ENCODE results near the gene MYO1H.

MYO1H gene

GRCh38 chr12:109477963-109478315 is 130.2 kb downstream of the MYO1H start:
- no peaks in the 10 kb centered on the region for H3K27me3 ChIP-seq (ENCODE audit: insufficient read depth, poor library complexity, severe bottlenecking)
- peak overlapping the region; percentile 99 for H3K27ac ChIP-seq (replicated peaks)
- TF ChIP-seq CTCF (IDR thresholded peaks at IDR 0.05; ENCODE audit: insufficient read depth, low read length), result no peak
- TF ChIP-seq REST (IDR thresholded peaks at IDR 0.05; ENCODE audit: insufficient replicate concordance, low read depth), result no peak
- no peak for TF ChIP-seq POLR2AphosphoS5 (IDR thresholded peaks at IDR 0.05; ENCODE audit: low read depth)
- TF ChIP-seq SPI1 (IDR thresholded peaks at IDR 0.05; ENCODE audit: borderline replicate concordance, low read depth), result no peak
- TF ChIP-seq GABPA (IDR thresholded peaks at IDR 0.05; ENCODE audit: low read depth), result no peak
- DNase-seq (ENCODE audit: low read depth in 1 of 2, low spot score in 1 of 2), result no peak
- H3K4me3 ChIP-seq (replicated peaks; ENCODE audit: insufficient read depth, low read length), result peak overlapping the region; percentile 99

GRCh38 chr12:109479761-109480160 is 132.1 kb downstream of the MYO1H start:
- Histone ChIP-seq H3K27me3 (ENCODE audit: insufficient read depth, poor library complexity, severe bottlenecking) (no peaks in the 10 kb centered on the region), H3K27ac (replicated peaks) (no peak overlapping the region), H3K4me3 (replicated peaks; ENCODE audit: insufficient read depth, low read length) (no peak overlapping the region)
- no peak for TF ChIP-seq SPI1 (IDR thresholded peaks at IDR 0.05; ENCODE audit: borderline replicate concordance, low read depth)
- TF ChIP-seq GABPA (IDR thresholded peaks at IDR 0.05; ENCODE audit: low read depth), result no peak
- TF ChIP-seq REST (IDR thresholded peaks at IDR 0.05; ENCODE audit: insufficient replicate concordance, low read depth), result no peak
- no peak for TF ChIP-seq POLR2AphosphoS5 (IDR thresholded peaks at IDR 0.05; ENCODE audit: low read depth)
- no peak for TF ChIP-seq CTCF (IDR thresholded peaks at IDR 0.05; ENCODE audit: insufficient read depth, low read length)
- no peak for DNase-seq (ENCODE audit: low read depth in 1 of 2, low spot score in 1 of 2)

GRCh38 chr12:109480356-109480755 is 132.7 kb downstream of the MYO1H start:
- no peak overlapping the region for H3K4me3 ChIP-seq (replicated peaks; ENCODE audit: insufficient read depth, low read length)
- no peak for DNase-seq (ENCODE audit: low read depth in 1 of 2, low spot score in 1 of 2)
- TF ChIP-seq REST (IDR thresholded peaks at IDR 0.05; ENCODE audit: insufficient replicate concordance, low read depth) (no peak), POLR2AphosphoS5 (IDR thresholded peaks at IDR 0.05; ENCODE audit: low read depth) (no peak)
- H3K27me3 ChIP-seq (ENCODE audit: insufficient read depth, poor library complexity, severe bottlenecking), result no peaks in the 10 kb centered on the region
- no peak overlapping the region for H3K27ac ChIP-seq (replicated peaks)

- Histone ChIP-seq H3K4me3 (replicated peaks; ENCODE audit: insufficient read depth, low read length) (no peak overlapping the region), H3K27ac (replicated peaks) (no peak overlapping the region), H3K27me3 (ENCODE audit: insufficient read depth, poor library complexity, severe bottlenecking) (no peaks in the 10 kb centered on the region)
- no peak for DNase-seq (ENCODE audit: low read depth in 1 of 2, low spot score in 1 of 2)
- TF ChIP-seq GABPA (IDR thresholded peaks at IDR 0.05; ENCODE audit: low read depth) (no peak), POLR2AphosphoS5 (IDR thresholded peaks at IDR 0.05; ENCODE audit: low read depth) (no peak), CTCF (IDR thresholded peaks at IDR 0.05; ENCODE audit: insufficient read depth, low read length) (no peak), SPI1 (IDR thresholded peaks at IDR 0.05; ENCODE audit: borderline replicate concordance, low read depth) (no peak), REST (IDR thresholded peaks at IDR 0.05; ENCODE audit: insufficient replicate concordance, low read depth) (no peak)
Measured at GRCh38 chr12:109481863-109482262, 134.2 kb downstream of the MYO1H start.
